SK-N-SH (cell line): ENCODE data around the gene XRN1.
"Not testable (repeated sequence)": the region's sequence is repeated elsewhere in the genome, so short reads cannot be mapped to it uniquely, and the experiment has no call there.

Experiments
- CHD2 ChIP-seq: fragments of 150-350 bp; IDR thresholded peaks from 2 replicates; pipeline ENCODE4 v1.6.1; 2018; ENCODE audit warnings: low read length; ENCODE audit not compliant: partially characterized antibody
- CTCF ChIP-seq: fragments of 200-600 bp; sonication (generic); IDR thresholded peaks from 2 replicates; pipeline ENCODE4 v1.6.1; 2017; ENCODE audit warnings: antibody characterized with exemption, mild to moderate bottlenecking, moderate library complexity
- EP300 ChIP-seq, 2 experiments: IDR thresholded peaks; 2 replicates each; pipeline versions ENCODE4 v1.4.0 to v1.6.1; 2012; ENCODE audit warnings: borderline replicate concordance in 1 of 2, low read depth in 1 of 2, low read length in 1 of 2
- EZH2phosphoT487 ChIP-seq: fragments of 200-600 bp; sonication (generic); IDR thresholded peaks from 2 replicates; pipeline ENCODE4 v1.6.1; 2017; ENCODE audit warnings: low read depth, mixed run types, mild to moderate bottlenecking, antibody characterized with exemption, moderate library complexity, borderline replicate concordance
- FOXM1 ChIP-seq: IDR thresholded peaks from 2 replicates; pipeline ENCODE4 v1.4.0; 2012; ENCODE audit warnings: low read depth, mild to moderate bottlenecking
- MXI1 ChIP-seq: IDR thresholded peaks from 2 replicates; pipeline ENCODE4 v1.6.1; 2012; ENCODE audit warnings: mild to moderate bottlenecking, low read depth, low read length, improper control_type of control experiment
- NRF1 ChIP-seq: IDR thresholded peaks from 2 replicates; pipeline ENCODE4 v1.6.1; 2012; ENCODE audit warnings: low read depth, mild to moderate bottlenecking, low read length
- PBX3 ChIP-seq: IDR thresholded peaks from 2 replicates; pipeline ENCODE4; 2012
- POLR2AphosphoS5 ChIP-seq: IDR thresholded peaks from 2 replicates; pipeline ENCODE4 v1.6.1; 2012; ENCODE audit warnings: low read depth, low read length
- RFX5 ChIP-seq: IDR thresholded peaks from 2 replicates; pipeline ENCODE4 v1.6.1; 2012; ENCODE audit warnings: mild to moderate bottlenecking, improper control_type of control experiment, low read length
- RXRA ChIP-seq: IDR thresholded peaks from 2 replicates; pipeline ENCODE4 v1.4.0; 2012; ENCODE audit warnings: low read depth, mild to moderate bottlenecking, borderline replicate concordance
- USF2 ChIP-seq: fragments of 150-350 bp; IDR thresholded peaks from 2 replicates; pipeline ENCODE4 v1.6.1; 2017; ENCODE audit warnings: antibody characterized with exemption, low read length, low read depth, borderline replicate concordance
- YY1 ChIP-seq: IDR thresholded peaks from 2 replicates; pipeline ENCODE4 v1.4.0; 2012; ENCODE audit warnings: low read depth, mild to moderate bottlenecking

- TF ChIP-seq CTCF; PBX3; NRF1; RXRA; CHD2; MXI1; EP300 (IDR thresholded peaks at IDR 0.05; ENCODE audit: borderline replicate concordance in 1 of 2, low read depth in 1 of 2, low read length in 1 of 2); YY1; EZH2phosphoT487; POLR2AphosphoS5; USF2; RFX5; FOXM1: not testable (repeated sequence)
These were observed 9.7 kb downstream of the XRN1 start for GRCh38 chr3:142438096-142438495.
